Activated naive CD8-positive, alpha-beta T cell treated with anti-CD3 and anti-CD28 coated beads, Interleukin-2, amount 10 ng/mL, durations not matched to agents 7 days and 5 days (primary cell): ENCODE data around the gene ICAM3. TPM values are rescaled to one million over a fixed set of nuclear protein-coding genes. Genes with fewer than 3 reads are reported as not detected.
"Not testable (repeated sequence)": the region's sequence is repeated elsewhere in the genome, so short reads cannot be mapped to it uniquely, and the experiment has no call there.

Experiments used
- ATAC-seq: fragments of 150-1000 bp; cut with Tn5 transposase; one replicate; pipeline ENCODE4 v1.10.0; 2021; ENCODE audit warnings: low read depth, moderate library complexity
- POLR2A ChIA-PET: fragments of 350-600 bp; sonication (Branson Sonifier 250); formaldehyde crosslinking; loops from one replicate; lab custom pipeline; 2021; ENCODE audit warnings: antibody characterized with exemption; lab: Charles Lee
- DNase-seq: peaks from one replicate; pipeline ENCODE4 v3.0.0; 2021
- H3K27ac Mint-ChIP-seq: one replicate; pipeline ENCODE4 v1.8.0; 2022; ENCODE audit warnings: mild to moderate bottlenecking, mixed read lengths
- H3K27me3 Mint-ChIP-seq: one replicate; pipeline ENCODE4 v1.8.0; 2022; ENCODE audit warnings: mild to moderate bottlenecking, moderate library complexity, mixed read lengths
- H3K36me3 Mint-ChIP-seq: one replicate; pipeline ENCODE4 v1.8.0; 2021; ENCODE audit warnings: mild to moderate bottlenecking, mixed read lengths
- H3K4me1 Mint-ChIP-seq: one replicate; pipeline ENCODE4 v1.8.0; 2021; ENCODE audit warnings: mixed read lengths
- H3K4me3 Mint-ChIP-seq: one replicate; pipeline ENCODE4 v1.8.0; 2022; ENCODE audit warnings: mild to moderate bottlenecking, moderate library complexity, mixed read lengths
- H3K9me3 Mint-ChIP-seq: one replicate; pipeline ENCODE4 v1.8.0; 2021; ENCODE audit warnings: mixed read lengths
- total RNA-seq, 2 experiments: library from RNA; stranded (reverse); gene quantifications; one replicate each; pipeline ENCODE4 v1.2.3, GENCODE V29; 2021

ICAM3 gene
- 100 to 1,000 TPM; 182 to 189 TPM for total RNA-seq

DNA sequence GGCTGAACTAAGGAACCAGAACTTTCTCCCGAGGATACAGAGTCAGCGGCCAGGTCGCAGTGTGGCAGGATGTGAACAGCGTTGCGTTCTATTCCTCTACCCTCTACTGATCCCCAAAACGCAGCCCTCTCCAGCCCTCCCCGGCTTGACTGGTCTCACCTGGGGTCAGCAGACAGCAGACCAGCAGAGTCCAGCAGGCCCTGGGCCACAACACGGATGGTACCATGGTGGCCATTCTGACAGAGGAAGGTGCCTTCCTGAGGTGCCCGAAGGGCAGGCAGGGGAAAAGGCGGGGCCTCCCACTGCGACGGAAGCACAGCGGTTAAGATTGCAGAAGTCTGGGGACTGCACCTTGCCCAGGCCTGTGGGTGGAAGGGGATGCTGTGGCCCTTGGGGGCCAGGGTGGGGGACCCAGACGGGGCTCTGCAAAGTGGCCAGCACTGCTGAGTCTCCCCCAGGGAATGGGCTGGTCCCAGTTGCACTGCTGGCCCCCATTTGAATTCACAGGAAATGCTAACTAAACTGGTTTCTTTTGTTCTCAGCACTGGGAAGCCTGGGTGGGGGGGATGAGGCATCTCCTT lies at the start of gene ICAM3:
Gene ICAM3 (minus strand): TSS at position 245 of the 581 bp plus-strand sequence. CDS start 10 bp downstream, at position 235.
- Mint-ChIP-seq H3K36me3 (peaks cover 1% of the 10 kb centered on the region), H3K27me3 (no peaks in the 10 kb centered on the region), H3K27ac (peak within 1 kb of the TSS; percentile 96), H3K4me3 (peak within 1 kb of the TSS; percentile 92), H3K9me3 (no peaks in the 10 kb centered on the region), H3K4me1 (peaks cover 21% of the 10 kb centered on the region)
- peak; percentile 79 for DNase-seq
- ATAC-seq = peak; percentile 96
- POLR2A ChIA-PET = interaction anchor here (0.6 to 1.3 kb wide), 2 partner anchors 26 to 41 kb away, joined by 3 to 4 read pairs; partner anchors contain the start of gene TYK2

GRCh38 chr19:10388957-10389356 lies 49.5 kb upstream of the ICAM3 start:
- Mint-ChIP-seq H3K4me1 (peaks cover 9% of the 10 kb centered on the region), H3K36me3 (peaks cover 8% of the 10 kb centered on the region), H3K4me3 (no peak overlapping the region), H3K27ac (no peak overlapping the region), H3K27me3 (no peaks in the 10 kb centered on the region), H3K9me3 (no peaks in the 10 kb centered on the region)
- POLR2A ChIA-PET = interaction anchor here (0.5 to 3.4 kb wide), 8 partner anchors 10 to 130 kb away, joined by 3 to 25 read pairs (median 6); partner anchors contain the start of genes ICAM1 and TYK2
- peak; percentile 78 for DNase-seq
- ATAC-seq = peak; percentile 38

GRCh38 chr19:10384580-10384979 lies 45.2 kb upstream of the ICAM3 start:
- Mint-ChIP-seq H3K27ac (no peak overlapping the region), H3K27me3 (no peaks in the 10 kb centered on the region), H3K36me3 (peaks cover 5% of the 10 kb centered on the region), H3K9me3 (no peaks in the 10 kb centered on the region), H3K4me3 (no peak overlapping the region), H3K4me1 (peaks cover 14% of the 10 kb centered on the region)
- POLR2A ChIA-PET = no interaction called here
- no peak for DNase-seq
- no peak for ATAC-seq

DNA sequence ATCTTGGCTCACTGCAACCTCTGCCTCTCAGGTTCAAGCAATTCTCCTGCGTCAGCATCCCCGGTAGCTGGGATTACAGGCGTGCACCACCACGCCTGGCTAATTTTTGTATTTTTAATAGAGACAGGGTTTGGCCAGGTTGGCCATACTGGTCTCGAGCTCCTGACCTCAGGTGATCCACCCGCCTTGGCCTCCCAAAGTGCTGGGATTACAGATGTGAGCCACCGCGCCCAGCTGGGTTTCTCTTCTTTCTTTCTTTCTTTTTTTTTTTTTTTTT lies 43.7 kb upstream of the ICAM3 start:
- POLR2A ChIA-PET = interaction anchor here (0.6 to 0.7 kb wide), 3 partner anchors 57 to 189 kb away, joined by 3 to 5 read pairs (median 4); no protein-coding TSS in a partner anchor
- not testable (repeated sequence) for DNase-seq, H3K9me3 Mint-ChIP-seq, H3K36me3 Mint-ChIP-seq, H3K27ac Mint-ChIP-seq, H3K4me3 Mint-ChIP-seq, H3K27me3 Mint-ChIP-seq, ATAC-seq
- H3K4me1 Mint-ChIP-seq = peaks cover 14% of the 10 kb centered on the region

- POLR2A ChIA-PET = interaction anchor here (0.5 to 3.0 kb wide), 26 partner anchors 8 to 380 kb away, joined by 3 to 39 read pairs (median 4); partner anchors contain the start of genes CDC37, ICAM1, MRPL4 and RAVER1
- peaks cover 17% of the 10 kb centered on the region for H3K4me1 Mint-ChIP-seq
- peak within 1 kb of the TSS; percentile 92 for H3K27ac Mint-ChIP-seq
- DNase-seq = peak; percentile 97
- H3K27me3 Mint-ChIP-seq = no peaks in the 10 kb centered on the region
- H3K9me3 Mint-ChIP-seq = no peaks in the 10 kb centered on the region
- peak; percentile 98 for ATAC-seq
- H3K4me3 Mint-ChIP-seq = peak within 1 kb of the TSS; percentile 94
- H3K36me3 Mint-ChIP-seq = peaks cover 17% of the 10 kb centered on the region
These were observed 41.1 kb upstream of the ICAM3 start, which contains the start of gene TYK2 for GRCh38 chr19:10380313-10381102. TSS of gene TYK2 (minus strand) at chr19:10380572. CDS start at chr19:10378406, 2,166 bp downstream.

- DNase-seq (no peak), ATAC-seq (peak; percentile 3)
- peaks cover 19% of the 10 kb centered on the region for H3K36me3 Mint-ChIP-seq
- H3K9me3 Mint-ChIP-seq = no peaks in the 10 kb centered on the region
- POLR2A ChIA-PET = interaction anchor here (0.6 to 3.0 kb wide), 21 partner anchors 9 to 222 kb away, joined by 3 to 39 read pairs (median 5); partner anchors contain the start of genes CDC37, ICAM1, MRPL4 and RAVER1
- peak overlapping the region; percentile 94 for H3K4me3 Mint-ChIP-seq
- peaks cover 18% of the 10 kb centered on the region for H3K4me1 Mint-ChIP-seq
- H3K27ac Mint-ChIP-seq = peak overlapping the region; percentile 92
- H3K27me3 Mint-ChIP-seq = no peaks in the 10 kb centered on the region
These were observed 40.5 kb upstream of the ICAM3 start for GRCh38 chr19:10379880-10380312.

- no peak for DNase-seq
- peaks cover 23% of the 10 kb centered on the region for H3K36me3 Mint-ChIP-seq
- POLR2A ChIA-PET = interaction anchor here (3.0 kb wide), 1 partner anchor 10 kb away, joined by 9 read pairs; no protein-coding TSS in a partner anchor
- no peaks in the 10 kb centered on the region for H3K9me3 Mint-ChIP-seq
- H3K27me3 Mint-ChIP-seq = no peaks in the 10 kb centered on the region
- no peak overlapping the region for H3K4me3 Mint-ChIP-seq
- no peak overlapping the region for H3K27ac Mint-ChIP-seq
- H3K4me1 Mint-ChIP-seq = peaks cover 20% of the 10 kb centered on the region
- no peak for ATAC-seq
These were observed 38.7 kb upstream of the ICAM3 start for GRCh38 chr19:10378124-10378523.

GRCh38 chr19:10377140-10377640 lies 37.8 kb upstream of the ICAM3 start:
- H3K4me3 Mint-ChIP-seq, DNase-seq, ATAC-seq, H3K27me3 Mint-ChIP-seq, H3K9me3 Mint-ChIP-seq, H3K27ac Mint-ChIP-seq, POLR2A ChIA-PET: not testable (repeated sequence)
- Mint-ChIP-seq H3K4me1 (peaks cover 20% of the 10 kb centered on the region), H3K36me3 (peaks cover 23% of the 10 kb centered on the region)

DNA sequence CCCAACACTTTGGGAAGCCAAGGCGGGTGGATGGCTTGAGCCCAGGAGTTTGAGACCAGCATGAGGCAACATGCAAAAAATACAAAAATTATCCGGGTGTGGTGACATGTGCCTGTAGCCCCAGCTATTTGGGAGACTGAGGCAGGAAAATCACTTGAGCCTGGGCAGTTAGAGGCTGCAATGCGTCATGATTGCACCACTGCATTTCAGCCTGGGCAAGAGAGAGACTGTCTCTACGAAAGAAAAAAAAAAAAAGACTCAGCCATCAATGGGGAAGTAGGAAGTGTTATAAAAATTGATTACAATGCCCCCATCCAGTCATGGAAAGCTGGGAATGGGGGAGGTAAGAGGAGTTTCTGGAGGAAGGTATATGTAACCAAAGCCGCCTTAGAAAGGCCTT lies 35.5 kb upstream of the ICAM3 start:
- peaks cover 25% of the 10 kb centered on the region for H3K36me3 Mint-ChIP-seq
- DNase-seq (no peak), ATAC-seq (no peak)
- POLR2A ChIA-PET = no interaction called here
- no peak overlapping the region for H3K27ac Mint-ChIP-seq
- H3K9me3 Mint-ChIP-seq = no peaks in the 10 kb centered on the region
- H3K27me3 Mint-ChIP-seq = no peaks in the 10 kb centered on the region
- H3K4me1 Mint-ChIP-seq = peaks cover 13% of the 10 kb centered on the region
- H3K4me3 Mint-ChIP-seq = no peak overlapping the region

DNA sequence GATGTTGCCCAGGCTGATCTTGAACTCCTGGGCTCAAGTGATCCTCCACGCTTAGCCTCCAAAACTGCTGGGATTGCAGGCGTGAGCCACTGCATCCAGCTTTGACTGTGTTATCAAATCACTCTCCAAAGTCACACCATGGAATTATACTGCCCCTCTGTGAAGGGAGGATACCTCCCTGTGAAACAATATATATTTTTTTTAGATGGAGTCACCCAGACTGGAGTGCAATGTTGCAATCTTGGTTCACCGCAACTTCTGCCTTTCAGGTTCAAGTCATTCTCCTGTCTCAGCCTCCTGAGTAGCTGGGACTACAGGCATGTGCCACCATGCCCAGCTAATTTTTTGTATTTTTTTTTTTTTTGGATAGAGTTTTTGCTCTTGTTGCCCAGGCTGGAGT lies 33.3 kb upstream of the ICAM3 start:
- POLR2A ChIA-PET = no interaction called here
- Mint-ChIP-seq H3K4me1 (peaks cover 15% of the 10 kb centered on the region), H3K9me3 (no peaks in the 10 kb centered on the region), H3K36me3 (peaks cover 28% of the 10 kb centered on the region), H3K27me3 (no peaks in the 10 kb centered on the region), H3K27ac (no peak overlapping the region), H3K4me3 (no peak overlapping the region)
- ATAC-seq = no peak
- DNase-seq = no peak

DNA sequence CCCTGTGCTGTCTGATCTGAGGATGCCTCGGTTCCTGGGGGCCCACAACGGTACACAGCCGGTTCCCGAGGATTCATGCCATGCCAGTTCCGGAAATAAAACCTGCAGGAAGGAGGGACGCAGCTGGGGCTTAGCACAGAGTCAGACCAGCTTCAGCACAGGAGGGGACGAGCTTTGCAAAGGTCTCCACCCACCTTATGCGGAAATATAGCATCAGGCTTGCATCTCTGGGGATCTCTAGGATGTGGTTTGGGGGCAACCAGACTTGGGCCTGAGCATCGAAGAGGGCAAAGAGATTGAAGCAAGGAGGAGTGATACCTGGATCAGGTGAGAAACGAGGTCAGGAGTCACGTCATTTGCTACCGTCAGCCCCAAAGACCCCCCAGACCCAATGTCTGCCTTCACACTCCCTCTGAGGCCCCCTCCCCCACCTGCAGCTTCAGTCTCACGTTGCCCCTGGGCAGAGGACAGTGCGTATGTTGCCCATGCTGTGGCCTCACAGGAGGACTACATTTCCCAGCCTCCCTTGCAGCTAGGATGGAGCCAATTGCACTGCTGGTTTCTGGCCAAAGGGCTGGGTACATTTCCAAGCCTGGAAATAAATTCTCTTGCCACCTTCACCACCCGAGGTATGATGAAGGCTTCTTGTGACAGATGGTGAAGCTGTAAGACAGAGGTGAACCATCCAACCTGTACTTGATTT lies 28.8 kb upstream of the ICAM3 start:
- DNase-seq = no peak
- Mint-ChIP-seq H3K4me1 (peaks cover 11% of the 10 kb centered on the region), H3K9me3 (no peaks in the 10 kb centered on the region), H3K27me3 (no peaks in the 10 kb centered on the region), H3K4me3 (no peak overlapping the region), H3K27ac (peak overlapping the region; percentile 38), H3K36me3 (peaks cover 24% of the 10 kb centered on the region)
- peak; percentile 52 for ATAC-seq
- POLR2A ChIA-PET = interaction anchor here (0.6 kb wide), 1 partner anchor 18 kb away, joined by 3 read pairs; no protein-coding TSS in a partner anchor

GRCh38 chr19:10366950-10367512 lies 27.6 kb upstream of the ICAM3 start:
- H3K4me3 Mint-ChIP-seq, ATAC-seq, DNase-seq, H3K27ac Mint-ChIP-seq, H3K27me3 Mint-ChIP-seq, H3K9me3 Mint-ChIP-seq: not testable (repeated sequence)
- POLR2A ChIA-PET = interaction anchor here (0.7 kb wide), 2 partner anchors 13 to 77 kb away, joined by 3 read pairs; partner anchors contain the start of genes ICAM5 and TYK2
- peaks cover 11% of the 10 kb centered on the region for H3K4me1 Mint-ChIP-seq
- peaks cover 24% of the 10 kb centered on the region for H3K36me3 Mint-ChIP-seq
